H1 (cell line): ENCODE data around the gene HABP4. TPM values are rescaled to one million over a fixed set of nuclear protein-coding genes. Genes with fewer than 3 reads are reported as not detected.

ENCODE experiments used
- CTCF ChIA-PET: fragments of 300-600 bp; sonication (Branson Sonifier 250); formaldehyde crosslinking; loops from one replicate; lab custom pipeline; 2021; ENCODE audit not compliant: partially characterized antibody; lab: Charles Lee
- POLR2A ChIA-PET: fragments of 300-600 bp; sonication (Branson Sonifier 250); formaldehyde crosslinking; loops from one replicate; lab custom pipeline; 2021; ENCODE audit warnings: inconsistent platforms; ENCODE audit not compliant: partially characterized antibody; lab: Charles Lee
- DNase-seq, 2 experiments: peaks; one replicate each; pipeline versions ENCODE4 v3.0.0 to v3.0.0-alpha.2; 2010 to 2022; ENCODE audit warnings: low spot score in 2 of 2, low read depth in 1 of 2, mixed read lengths in 1 of 2
- FAIRE-seq: peaks from 2 replicates; lab custom pipeline; 2011; peaks lifted over from hg19 to GRCh38; lab: Jason Lieb, UNC
- H2AFZ ChIP-seq: 2 replicates; pipeline ENCODE4 v1.8.1; 2012; ENCODE audit warnings: low read length, inconsistent platforms
- H2AK5ac ChIP-seq: 2 replicates; pipeline ENCODE4 v1.6.1; 2013; ENCODE audit warnings: low read depth, low read length
- H2BK120ac ChIP-seq: replicated peaks from 2 replicates; pipeline ENCODE3; 2013; ENCODE audit warnings: low read depth, low read length, inconsistent platforms
- H2BK12ac ChIP-seq: 2 replicates; pipeline ENCODE4 v1.6.1; 2013; ENCODE audit warnings: low read depth, low read length
- H2BK15ac ChIP-seq: 2 replicates; pipeline ENCODE4 v1.6.1; 2013; ENCODE audit warnings: low read length
- H2BK20ac ChIP-seq: 2 replicates; pipeline ENCODE4 v1.6.1; 2013; ENCODE audit warnings: low read length
- H2BK5ac ChIP-seq: 2 replicates; pipeline ENCODE4 v1.6.1; 2013; ENCODE audit warnings: low read depth, low read length
- H3K14ac ChIP-seq: 2 replicates; pipeline ENCODE4 v1.6.1; 2013; ENCODE audit warnings: inconsistent platforms; ENCODE audit not compliant: insufficient read length
- H3K18ac ChIP-seq: 2 replicates; pipeline ENCODE4 v1.6.1; 2013; ENCODE audit warnings: low read length; ENCODE audit errors: extremely low read depth
- H3K23ac ChIP-seq: 2 replicates; pipeline ENCODE4 v1.6.1; 2013; ENCODE audit warnings: inconsistent platforms; ENCODE audit not compliant: insufficient read length
- H3K23me2 ChIP-seq: 2 replicates; pipeline ENCODE4 v1.6.1; 2013; ENCODE audit warnings: low read depth, low read length
- H3K27ac ChIP-seq: 2 replicates; pipeline ENCODE4 v1.6.1; 2011; ENCODE audit warnings: low read depth, low read length, inconsistent platforms
- H3K27me3 ChIP-seq, 4 experiments: replicated peaks in 1 of 4; 1 replicate in 1 of 4; 2 replicates in 3 of 4; pipeline versions ENCODE4 v1.6.1 to v1.8.1; 2011 to 2013; ENCODE audit warnings: low read length in 3 of 4, mild to moderate bottlenecking in 3 of 4, inconsistent platforms in 2 of 4, mixed read lengths in 2 of 4, moderate library complexity in 1 of 4; ENCODE audit not compliant: control insufficient read depth in 3 of 4, insufficient read depth in 3 of 4; ENCODE audit errors: extremely low read depth in 1 of 4
- H3K36me3 ChIP-seq, 4 experiments: 2 replicates each; pipeline versions ENCODE4 v1.6.1 to v1.8.1; 2011 to 2013; ENCODE audit warnings: mild to moderate bottlenecking in 4 of 4, low read length in 3 of 4, moderate library complexity in 2 of 4, control low read depth in 1 of 4, inconsistent platforms in 1 of 4; ENCODE audit not compliant: insufficient read depth in 4 of 4, control insufficient read depth in 2 of 4
- H3K4ac ChIP-seq: replicated peaks from 2 replicates; pipeline ENCODE3; 2013; ENCODE audit warnings: low read length, low read depth, mixed read lengths, inconsistent platforms; ENCODE audit not compliant: insufficient read length
- H3K4me1 ChIP-seq, 4 experiments: replicated peaks in 1 of 4; 1 replicate in 1 of 4; 2 replicates in 3 of 4; pipeline versions ENCODE4 v1.6.1 to v1.8.1; 2011 to 2013; ENCODE audit warnings: low read length in 3 of 4, inconsistent platforms in 2 of 4, mixed read lengths in 1 of 4; ENCODE audit not compliant: insufficient read depth in 4 of 4, control insufficient read depth in 3 of 4
- H3K4me2 ChIP-seq, 2 experiments: 2 replicates each; pipeline versions ENCODE4 v1.6.1 to v1.8.1; 2011 to 2013; ENCODE audit warnings: low read depth in 2 of 2, low read length in 2 of 2, control low read depth in 1 of 2, inconsistent platforms in 1 of 2, mild to moderate bottlenecking in 1 of 2; ENCODE audit not compliant: insufficient read depth in 1 of 2
- H3K4me3 ChIP-seq, 4 experiments: fragments of 200-600, 300-600 bp in 1 of 4; sonication (generic), shearing (Covaris generic), sonication (Bioruptor Twin) in 1 of 4; 2 replicates each; pipeline versions ENCODE4 v1.5.1 to v1.8.1; 2011 to 2016; ENCODE audit warnings: low read length in 4 of 4, low read depth in 3 of 4, control low read depth in 2 of 4, inconsistent platforms in 2 of 4, mild to moderate bottlenecking in 2 of 4, mixed read lengths in 1 of 4, moderate library complexity in 1 of 4; ENCODE audit not compliant: insufficient read depth in 2 of 4; ENCODE audit errors: extremely low read depth in 1 of 4
- H3K56ac ChIP-seq: replicated peaks from 2 replicates; pipeline ENCODE3; 2013; ENCODE audit warnings: low read depth, mild to moderate bottlenecking, mixed read lengths, low read length, inconsistent platforms; ENCODE audit not compliant: insufficient read length
- H3K79me1 ChIP-seq: 2 replicates; pipeline ENCODE4 v1.6.1; 2013; ENCODE audit warnings: low read depth, low read length, control low read depth
- H3K79me2 ChIP-seq, 2 experiments: 2 replicates each; pipeline versions ENCODE4 v1.6.1 to v1.8.1; 2012 to 2013; ENCODE audit warnings: low read length in 2 of 2, mild to moderate bottlenecking in 2 of 2, inconsistent platforms in 1 of 2; ENCODE audit not compliant: insufficient read depth in 2 of 2, control insufficient read depth in 1 of 2
- H3K9ac ChIP-seq, 4 experiments: replicated peaks in 1 of 4; 1 replicate in 1 of 4; 2 replicates in 3 of 4; pipeline versions ENCODE4 v1.6.1 to v1.8.1; 2011 to 2013; ENCODE audit warnings: low read depth in 3 of 4, low read length in 3 of 4, control low read depth in 2 of 4, mild to moderate bottlenecking in 2 of 4, moderate library complexity in 2 of 4, inconsistent platforms in 1 of 4; ENCODE audit errors: extremely low read depth in 1 of 4
- H3K9me3 ChIP-seq, 2 experiments: 2 replicates each; pipeline versions ENCODE4 v1.6.1 to v1.8.1; 2012 to 2013; ENCODE audit warnings: mild to moderate bottlenecking in 2 of 2, moderate library complexity in 2 of 2, control low read depth in 1 of 2, inconsistent platforms in 1 of 2, low read depth in 1 of 2, low read length in 1 of 2, mixed read lengths in 1 of 2; ENCODE audit not compliant: insufficient read depth in 2 of 2
- H4K20me1 ChIP-seq, 2 experiments: replicated peaks in 1 of 2; 2 replicates each; pipeline versions ENCODE3 to v1.8.1; 2011 to 2013; ENCODE audit warnings: inconsistent platforms in 2 of 2, low read length in 2 of 2, mild to moderate bottlenecking in 1 of 2; ENCODE audit not compliant: insufficient read depth in 2 of 2, control insufficient read depth in 1 of 2
- H4K5ac ChIP-seq: 2 replicates; pipeline ENCODE4 v1.6.1; 2013; ENCODE audit warnings: low read length, low read depth, mixed read lengths, inconsistent platforms; ENCODE audit not compliant: insufficient read length
- H4K8ac ChIP-seq: 2 replicates; pipeline ENCODE4 v1.8.0; 2013; ENCODE audit warnings: mild to moderate bottlenecking, moderate library complexity, low read length, inconsistent platforms; ENCODE audit not compliant: insufficient read depth; ENCODE audit errors: extremely low read depth
- H4K91ac ChIP-seq: replicated peaks from 2 replicates; pipeline ENCODE3; 2013; ENCODE audit warnings: low read length, mixed read lengths, inconsistent platforms; ENCODE audit not compliant: insufficient read length
- CHD2 ChIP-seq: IDR thresholded peaks from 2 replicates; pipeline ENCODE4 v1.6.1; 2012; ENCODE audit warnings: low read length, improper control_type of control experiment
- JUN ChIP-seq: IDR thresholded peaks from 2 replicates; pipeline ENCODE4 v1.6.1; 2011; ENCODE audit warnings: low read depth, mild to moderate bottlenecking, improper control_type of control experiment, low read length
- KDM1A ChIP-seq: fragments of 200-600, 300-600 bp; sonication (generic); IDR thresholded peaks from 2 replicates; pipeline ENCODE4 v1.7.1; 2016; ENCODE audit warnings: mild to moderate bottlenecking, low read length, borderline replicate concordance
- KDM5A ChIP-seq: fragments of 200-600 bp; IDR thresholded peaks from 2 replicates; pipeline ENCODE4 v1.7.1; 2012; ENCODE audit warnings: mild to moderate bottlenecking, low read length, inconsistent platforms, mixed read lengths
- PHF8 ChIP-seq: fragments of 200-600 bp; sonication (generic); conservative IDR thresholded peaks from 2 replicates; pipeline ENCODE4 v1.7.1; 2012; ENCODE audit warnings: low read depth, mild to moderate bottlenecking, inconsistent platforms, low read length, moderate library complexity
- POLR2AphosphoS5 ChIP-seq: IDR thresholded peaks from 2 replicates; pipeline ENCODE4 v1.6.1; 2011; ENCODE audit warnings: low read depth, low read length
- SAP30 ChIP-seq: fragments of 300-600 bp; sonication (generic); IDR thresholded peaks from 2 replicates; pipeline ENCODE4 v1.7.1; 2012; ENCODE audit warnings: low read length, moderate library complexity, mild to moderate bottlenecking, inconsistent platforms; ENCODE audit not compliant: insufficient read depth, insufficient replicate concordance
- TEAD4 ChIP-seq: IDR thresholded peaks from 2 replicates; pipeline ENCODE4 v1.6.1; 2012; ENCODE audit warnings: low read depth, low read length, inconsistent platforms, mixed read lengths
- WGBS, 2 experiments: shearing (Covaris generic) in 1 of 2; methylation state at CpG; one replicate each; pipeline versions ENCODE4 v1.1.6 to v1.1.7; 2013 to 2015; ENCODE audit warnings: low lambda C conversion rate in 2 of 2, mixed read lengths in 2 of 2, inconsistent platforms in 1 of 2, low coverage in 1 of 2, missing lambda C conversion rate in 1 of 2; ENCODE audit not compliant: insufficient replicate concordance in 2 of 2, insufficient coverage in 1 of 2, insufficient read length in 1 of 2; ENCODE audit errors: extremely low coverage in 1 of 2, missing lambda C conversion rate in 1 of 2; 5-methylcytosine and 5-hydroxymethylcytosine counted together
- polyA plus RNA-seq, 7 experiments: library from polyadenylated mRNA; depleted of rRNA in 3 of 7; stranded (reverse) in 5 of 7; unstranded in 2 of 7; fragments of >200 nt in 5 of 7; fragments of 200-250 nt in 2 of 7; gene quantifications; 1 replicate in 5 of 7; 2 replicates in 1 of 7; 4 replicates in 1 of 7; pipeline versions ENCODE4 v1.2.1 to v1.2.3, GENCODE V29; 2011 to 2013; ENCODE audit warnings: missing spikeins in 2 of 7, mixed read lengths in 2 of 7
- total RNA-seq: library from RNA; stranded (reverse); fragmentation: NEBNext Ultra II Directional; extraction: Animal tissue kit (Norgen Biotek cat#: 25700); gene quantifications from 2 replicates; pipeline ENCODE4 v1.2.1, GENCODE V29; 2021
- TF ChIP-seq, protein P1 (sequence below): IDR thresholded peaks from 2 replicates; pipeline ENCODE4 v1.6.1; 2012; ENCODE audit warnings: inconsistent platforms
- TF ChIP-seq, protein P2 (sequence below): IDR thresholded peaks from 2 replicates; pipeline ENCODE4 v1.6.1; 2011; ENCODE audit warnings: low read depth, mild to moderate bottlenecking, low read length; ENCODE audit not compliant: insufficient read depth
- TF ChIP-seq, protein P3 (sequence below), 3 experiments: IDR thresholded peaks; 1 replicate in 2 of 3; 2 replicates in 1 of 3; pipeline versions ENCODE4 v1.5.1 to v1.6.1; 2011; ENCODE audit warnings: low read length in 3 of 3, mild to moderate bottlenecking in 3 of 3, inconsistent platforms in 2 of 3, low read depth in 1 of 3, moderate library complexity in 1 of 3; ENCODE audit not compliant: insufficient read depth in 1 of 3; ENCODE audit errors: control extremely low read depth in 1 of 3

The HABP4 gene
- total and polyA plus RNA-seq, 2 of the 8 experiments (the other 6 are each of a cell fraction or from before 2014, with no cell fraction given) = 3.3 to 11.2 TPM

DNA sequence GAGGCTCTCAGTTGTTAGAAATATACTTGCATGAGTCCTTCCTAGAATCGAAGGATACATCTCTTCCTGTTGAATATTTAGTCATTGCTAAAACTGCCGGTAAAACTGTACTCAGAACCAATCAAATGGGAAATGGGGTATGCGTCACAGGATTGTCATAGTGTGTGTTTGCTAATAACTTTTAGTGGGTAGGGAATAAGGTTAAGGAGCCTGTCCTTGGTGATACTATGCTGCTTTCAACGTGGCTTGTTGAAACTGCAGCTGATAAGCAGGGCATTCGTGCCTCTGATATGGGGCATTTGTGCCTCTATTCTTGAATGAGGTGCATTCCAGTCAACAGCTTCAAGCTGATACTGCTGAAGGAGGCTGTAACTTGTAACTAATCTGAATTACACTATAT is 26.6 kb downstream of the HABP4 start:
- Histone ChIP-seq H3K36me3 (peaks cover 0 to 20% (median 0%) of the 10 kb centered on the region in 4 experiments; a peak in 4 of 8 replicates), H4K8ac (no peak overlapping the region), H2BK12ac (no peak overlapping the region), H2AFZ (no peak overlapping the region), H3K4me2 (no peak overlapping the region), H3K4me3 (no peak overlapping the region), H3K23me2 (no peaks in the 10 kb centered on the region), H3K4me1 (no peaks in the 10 kb centered on the region), H3K23ac (no peak overlapping the region), H3K4ac (no peak overlapping the region), H2AK5ac (no peak overlapping the region), H3K27ac (no peak overlapping the region), H3K14ac (no peak overlapping the region), H3K56ac (no peak overlapping the region), H2BK15ac (no peak overlapping the region), H2BK20ac (no peak overlapping the region), H2BK5ac (no peak overlapping the region), H3K9me3 (no peaks in the 10 kb centered on the region), H2BK120ac (no peak overlapping the region), H3K79me2 (no peaks in the 10 kb centered on the region), H4K20me1 (no peaks in the 10 kb centered on the region), H3K27me3 (no peaks in the 10 kb centered on the region), H3K9ac (no peak overlapping the region), H4K5ac (no peak overlapping the region), H4K91ac (no peak overlapping the region), H3K18ac (no peak overlapping the region), H3K79me1 (no peaks in the 10 kb centered on the region)
- WGBS, 2 experiments = 94% methylated on average over 5 of the region's 5 CpGs; no CpG with 5 or more reads in 1 of the 2 experiments
- ChIA-PET CTCF (interaction anchor here (0.9 to 1.3 kb wide), 4 partner anchors 10 to 89 kb away, joined by 3 to 4 read pairs (median 3); no protein-coding TSS in a partner anchor), POLR2A (no interaction called here)
- FAIRE-seq (no peak), DNase-seq (no peak)
- TF ChIP-seq, protein P1, sequence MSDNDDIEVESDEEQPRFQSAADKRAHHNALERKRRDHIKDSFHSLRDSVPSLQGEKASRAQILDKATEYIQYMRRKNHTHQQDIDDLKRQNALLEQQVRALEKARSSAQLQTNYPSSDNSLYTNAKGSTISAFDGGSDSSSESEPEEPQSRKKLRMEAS = no peak
- TF ChIP-seq, protein P2, sequence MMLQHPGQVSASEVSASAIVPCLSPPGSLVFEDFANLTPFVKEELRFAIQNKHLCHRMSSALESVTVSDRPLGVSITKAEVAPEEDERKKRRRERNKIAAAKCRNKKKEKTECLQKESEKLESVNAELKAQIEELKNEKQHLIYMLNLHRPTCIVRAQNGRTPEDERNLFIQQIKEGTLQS = no peak
- TF ChIP-seq POLR2AphosphoS5 (no peak), JUN (no peak), SAP30 (no peak), KDM5A (no peak), TEAD4 (no peak), KDM1A (no peak), CHD2 (no peak), PHF8 (no peak)
- TF ChIP-seq, protein P3, sequence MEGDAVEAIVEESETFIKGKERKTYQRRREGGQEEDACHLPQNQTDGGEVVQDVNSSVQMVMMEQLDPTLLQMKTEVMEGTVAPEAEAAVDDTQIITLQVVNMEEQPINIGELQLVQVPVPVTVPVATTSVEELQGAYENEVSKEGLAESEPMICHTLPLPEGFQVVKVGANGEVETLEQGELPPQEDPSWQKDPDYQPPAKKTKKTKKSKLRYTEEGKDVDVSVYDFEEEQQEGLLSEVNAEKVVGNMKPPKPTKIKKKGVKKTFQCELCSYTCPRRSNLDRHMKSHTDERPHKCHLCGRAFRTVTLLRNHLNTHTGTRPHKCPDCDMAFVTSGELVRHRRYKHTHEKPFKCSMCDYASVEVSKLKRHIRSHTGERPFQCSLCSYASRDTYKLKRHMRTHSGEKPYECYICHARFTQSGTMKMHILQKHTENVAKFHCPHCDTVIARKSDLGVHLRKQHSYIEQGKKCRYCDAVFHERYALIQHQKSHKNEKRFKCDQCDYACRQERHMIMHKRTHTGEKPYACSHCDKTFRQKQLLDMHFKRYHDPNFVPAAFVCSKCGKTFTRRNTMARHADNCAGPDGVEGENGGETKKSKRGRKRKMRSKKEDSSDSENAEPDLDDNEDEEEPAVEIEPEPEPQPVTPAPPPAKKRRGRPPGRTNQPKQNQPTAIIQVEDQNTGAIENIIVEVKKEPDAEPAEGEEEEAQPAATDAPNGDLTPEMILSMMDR (IDR thresholded peaks at IDR 0.05; ENCODE audit: control extremely low read depth in 1 of 3, insufficient read depth in 1 of 3, low read depth in 1 of 3, low read length in 3 of 3) = no peak
